ENCODE measurements around the gene SPCS1. TPM values are rescaled to one million over a fixed set of nuclear protein-coding genes. Genes with fewer than 3 reads are reported as not detected.
"Not testable (repeated sequence)": the region's sequence is repeated elsewhere in the genome, so short reads cannot be mapped to it uniquely, and the experiment has no call there.

Gene SPCS1
- 192 and 194 TPM in 2 replicates for total RNA-seq (2014; rRNA removed; shearing (Covaris generic))

DNA sequence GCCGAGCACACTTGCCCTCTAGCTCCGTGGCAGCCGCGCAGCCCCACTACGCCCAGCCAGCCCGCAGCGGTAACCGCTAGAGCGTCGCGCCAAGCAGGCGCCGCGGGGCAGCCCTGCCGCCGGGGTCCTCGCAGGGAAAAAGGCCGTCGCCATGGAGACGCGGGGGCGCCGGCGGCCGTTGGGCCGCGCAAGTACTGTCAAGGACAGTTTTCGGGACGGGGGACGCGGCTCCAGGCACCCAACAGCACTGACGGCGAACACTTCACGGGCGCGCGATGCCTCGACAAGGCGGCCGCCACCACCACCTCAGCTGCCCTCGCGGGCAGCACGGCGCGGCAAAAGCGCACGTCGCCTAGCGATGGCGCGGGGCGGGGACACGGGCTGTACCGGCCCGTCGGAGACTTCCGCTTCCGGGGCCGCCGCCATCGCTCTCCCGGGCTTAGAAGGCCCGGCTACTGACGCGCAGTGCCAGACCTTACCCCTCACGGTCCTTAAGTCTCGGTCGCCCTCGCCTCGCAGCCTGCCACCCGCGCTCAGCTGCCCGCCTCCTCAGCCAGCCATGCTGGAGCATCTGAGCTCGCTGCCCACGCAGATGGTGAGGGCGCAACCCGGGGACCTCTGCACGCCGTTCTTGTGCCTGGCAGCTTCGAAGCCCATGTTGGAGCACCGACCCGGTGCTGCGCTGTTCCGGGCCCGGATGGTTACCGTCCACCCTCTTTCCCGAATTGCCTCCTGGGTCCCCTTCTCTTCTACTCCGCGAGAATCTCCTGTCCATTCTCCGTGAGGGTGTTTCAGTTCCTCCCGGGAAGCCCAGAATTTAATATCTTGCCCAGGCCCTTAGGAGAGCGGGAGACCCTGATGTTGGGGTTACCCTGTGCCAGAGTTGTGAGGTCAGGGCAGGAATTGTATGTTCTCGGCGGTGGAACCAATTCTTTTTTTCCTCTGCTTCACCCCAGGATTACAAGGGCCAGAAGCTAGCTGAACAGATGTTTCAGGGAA lies at the start of gene SPCS1, which contains the start of gene GLT8D1:
TSS of gene SPCS1 (plus strand) at position 419 of the 999 bp plus-strand sequence. CDS start at position 560, 141 bp downstream.
TSS of gene GLT8D1 (minus strand) at position 104 of the 999 bp plus-strand sequence. CDS start 5,331 bp downstream, outside the sequence.
- peak; percentile 69 for DNase-seq (ENCODE audit: low spot score)

DNA sequence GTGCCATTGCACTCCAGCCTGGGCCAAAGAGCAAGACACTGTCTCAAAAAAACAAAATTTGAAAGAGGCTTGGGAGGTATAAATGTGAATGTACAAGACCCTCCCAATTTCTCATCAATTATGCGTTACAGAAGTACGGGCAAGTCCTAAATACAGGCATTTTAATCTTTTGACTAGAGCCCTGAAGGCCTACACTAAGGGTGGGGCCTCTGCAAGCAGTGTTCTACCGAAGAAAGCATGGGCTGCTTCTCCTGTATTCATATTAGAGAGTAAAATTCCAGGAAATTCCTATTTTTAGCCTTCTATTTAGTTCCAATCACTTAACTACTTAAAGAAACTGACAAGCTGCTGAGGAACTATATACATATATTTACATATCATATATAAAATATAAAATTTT lies 45.9 kb upstream of the SPCS1 start:
- DNase-seq (ENCODE audit: low spot score) = no peak

DNA sequence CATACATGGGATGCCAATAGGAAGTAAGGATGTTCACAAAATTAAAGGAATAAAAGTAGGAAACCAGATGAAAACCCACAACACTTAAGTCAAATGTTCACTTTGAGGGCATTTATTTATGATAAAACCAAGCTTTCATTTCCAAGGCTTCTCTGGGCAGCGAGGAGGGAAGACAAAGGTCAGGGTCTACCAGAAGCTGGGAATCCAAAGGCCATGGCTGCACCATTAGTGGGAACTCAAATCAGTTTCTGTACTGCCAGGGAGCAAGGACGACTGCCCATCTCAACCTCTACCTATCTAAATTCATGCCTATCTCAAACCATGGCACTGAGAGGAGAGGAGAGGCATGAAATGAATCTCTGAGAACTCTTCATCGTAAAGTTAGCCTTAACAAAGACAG lies 42.8 kb upstream of the SPCS1 start:
- DNase-seq (ENCODE audit: low spot score) = no peak

DNA sequence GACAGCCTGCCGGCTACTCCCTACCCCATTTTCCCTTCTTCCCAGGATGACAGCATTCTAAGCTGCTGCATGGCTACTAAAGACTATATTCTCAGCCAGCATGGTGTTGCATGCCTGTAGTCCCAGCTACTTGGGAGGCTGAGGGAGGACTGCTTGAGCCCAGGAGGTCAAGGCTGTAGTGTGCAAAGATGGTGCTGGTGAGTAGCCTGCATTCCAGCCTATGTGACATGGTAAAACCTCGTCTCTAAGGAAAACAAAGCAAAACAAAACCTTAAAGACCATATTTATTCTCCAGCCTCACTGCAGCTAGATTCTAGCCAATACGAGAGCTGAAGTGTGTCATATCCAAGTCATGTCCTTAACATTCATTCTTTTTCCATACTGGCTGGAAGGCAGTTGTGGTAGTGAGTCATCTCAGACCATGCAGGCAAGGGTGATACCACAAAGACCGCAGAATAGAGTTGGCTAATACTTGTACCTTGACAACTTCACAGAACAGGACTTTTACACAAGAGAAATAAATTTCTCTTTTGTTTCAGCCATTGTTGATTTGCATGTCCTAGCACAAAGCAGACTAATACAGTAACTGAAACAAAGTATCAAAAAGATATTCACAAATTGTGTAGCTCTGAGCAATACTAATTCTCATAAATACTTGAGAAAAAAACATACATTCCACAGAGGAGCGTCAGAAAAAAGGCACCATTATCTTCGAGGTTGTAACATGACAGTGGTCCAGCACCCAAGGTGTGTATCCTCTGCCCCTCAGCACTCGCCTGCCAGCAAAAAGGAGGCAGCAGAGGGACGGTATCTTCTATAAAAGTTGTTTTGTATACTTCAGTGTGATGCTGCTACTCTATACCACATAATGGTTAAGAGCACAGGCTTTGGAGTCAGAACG lies 35.0 kb upstream of the SPCS1 start:
- DNase-seq (ENCODE audit: low spot score) = peak; percentile 98

DNA sequence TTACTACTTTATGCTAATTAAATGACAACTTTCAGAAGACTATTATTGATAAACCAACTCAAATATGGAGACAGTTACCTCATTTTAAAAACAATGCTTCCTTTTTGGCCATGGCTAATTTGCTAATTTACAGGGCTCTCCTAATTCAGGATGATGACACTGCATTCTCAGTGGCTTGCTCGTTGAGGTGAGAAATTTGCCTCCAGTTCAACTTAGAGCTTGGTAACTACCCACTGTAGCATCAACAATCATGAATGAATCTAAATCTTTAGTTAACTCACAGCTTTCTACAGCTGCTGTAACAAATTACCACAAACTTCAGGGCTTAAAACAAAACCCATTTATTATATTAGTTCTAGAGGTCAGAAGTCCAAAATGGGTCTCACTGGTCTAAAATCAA lies 34.2 kb upstream of the SPCS1 start:
- DNase-seq (ENCODE audit: low spot score) = no peak

DNA sequence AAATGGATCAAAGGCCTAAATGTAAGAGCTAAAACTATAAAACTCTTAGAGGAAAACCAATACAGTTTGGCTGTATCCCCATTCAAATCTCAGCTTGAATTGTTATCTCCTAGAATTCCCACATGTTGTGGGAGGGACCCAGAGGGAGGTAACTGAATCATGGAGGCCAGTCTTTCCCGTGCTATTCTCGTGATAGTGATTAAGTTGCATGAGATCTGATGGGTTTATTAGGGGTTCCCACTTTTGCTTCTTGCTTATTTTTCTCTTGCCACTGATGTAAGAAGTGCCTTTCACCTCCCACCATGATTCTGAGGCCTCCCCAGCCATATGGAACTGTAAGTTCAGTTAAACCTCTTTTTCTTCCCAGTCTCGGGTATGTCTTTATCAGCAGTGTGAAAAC lies 29.7 kb upstream of the SPCS1 start:
- not testable (repeated sequence) for DNase-seq (ENCODE audit: low spot score)

DNA sequence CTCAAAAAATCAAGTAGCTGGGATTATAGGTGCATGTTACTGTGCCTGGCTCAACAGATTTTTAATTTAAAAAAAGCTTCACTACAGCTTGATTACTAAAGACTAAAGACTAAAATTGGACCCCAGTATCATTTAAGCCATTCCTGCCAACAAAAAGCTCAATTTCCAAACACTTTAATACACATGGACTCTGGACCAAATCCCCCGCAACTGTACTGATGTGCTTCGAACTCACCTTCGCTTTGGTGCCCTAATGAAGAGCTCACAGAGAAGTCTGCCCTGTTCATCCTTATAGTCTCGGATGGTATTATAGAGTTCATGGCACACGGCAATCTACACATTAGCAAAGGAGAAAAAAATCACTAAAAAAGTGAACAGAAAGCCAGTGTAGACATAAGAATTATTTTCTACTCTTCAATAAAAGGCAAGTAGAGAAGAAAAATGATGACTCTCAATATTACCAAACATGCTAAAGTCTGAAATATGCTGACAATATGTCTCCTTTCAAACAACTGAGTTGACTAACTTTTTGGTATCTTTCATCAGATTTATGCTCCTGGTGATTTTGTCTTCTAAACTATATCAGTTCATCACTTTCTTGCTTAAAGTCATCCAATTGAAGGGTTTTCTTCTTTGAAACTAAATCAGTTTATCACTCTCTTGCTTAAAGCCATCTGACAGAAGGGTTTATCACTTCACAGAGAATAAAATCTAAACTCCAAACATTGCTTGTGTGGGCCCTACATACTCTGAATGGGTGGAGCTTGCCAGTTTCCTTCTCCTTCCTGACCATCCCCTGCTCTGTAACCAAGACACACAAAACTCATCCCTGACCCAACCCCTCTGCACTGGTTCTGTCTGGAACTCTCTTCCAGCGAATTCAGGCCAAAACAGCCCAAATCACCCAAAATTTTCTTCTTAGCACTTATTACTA lies 27.4 kb upstream of the SPCS1 start:
- DNase-seq (ENCODE audit: low spot score) = no peak

DNA sequence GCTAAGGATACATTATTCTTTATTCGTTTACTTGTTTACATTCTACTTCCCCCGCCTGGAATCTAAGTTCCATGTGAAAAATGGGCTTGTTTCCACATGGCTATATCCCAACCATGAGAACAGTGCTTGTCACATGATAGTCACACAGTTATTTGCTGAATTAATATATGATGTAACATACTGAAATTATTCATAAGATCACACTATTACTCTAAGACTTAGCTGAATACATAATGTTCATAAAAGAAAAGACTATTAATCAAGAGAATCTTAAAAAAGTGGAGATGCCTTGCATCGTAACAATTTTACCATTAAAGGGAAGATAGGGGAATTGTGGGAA lies 26.7 kb upstream of the SPCS1 start:
- DNase-seq (ENCODE audit: low spot score) = no peak

DNA sequence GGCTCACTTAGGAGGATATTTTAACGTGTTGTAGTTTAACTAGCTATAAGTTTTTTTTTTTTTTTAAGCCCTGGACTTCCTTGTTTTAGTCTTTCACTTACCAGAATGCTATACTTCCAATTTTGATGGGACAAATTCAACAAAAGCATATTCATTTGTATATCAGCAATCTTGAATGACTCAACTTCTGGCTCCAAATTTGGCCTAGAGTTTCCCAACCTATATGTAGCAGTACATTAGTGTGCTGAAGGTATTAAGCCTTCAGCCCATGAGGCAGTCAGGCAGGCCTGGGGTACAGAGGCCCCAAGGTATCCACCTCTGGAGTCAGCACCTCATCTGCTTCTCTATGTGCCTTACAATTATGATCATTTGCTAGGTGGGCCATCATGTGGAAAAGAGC lies 26.1 kb upstream of the SPCS1 start:
- DNase-seq (ENCODE audit: low spot score) = no peak

DNA sequence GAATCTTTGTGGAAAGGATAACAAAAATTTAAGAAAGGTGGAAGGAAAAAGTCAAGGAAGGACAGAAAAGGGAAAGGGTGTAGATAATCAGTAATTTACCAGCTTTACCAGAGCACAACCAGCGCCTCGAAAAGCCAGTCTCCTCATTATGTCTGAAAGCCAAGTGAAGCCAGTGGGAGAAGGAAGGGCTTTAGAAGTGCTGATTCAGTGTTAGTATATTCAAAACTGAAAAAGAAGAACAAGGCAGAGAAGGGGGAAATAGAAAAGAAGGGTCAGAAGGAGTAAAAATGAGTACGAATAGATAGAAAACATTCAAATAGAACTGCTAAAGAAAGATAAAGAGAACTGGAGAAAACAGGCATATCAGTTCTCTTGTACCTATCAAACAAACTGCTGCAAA lies 24.3 kb upstream of the SPCS1 start:
- DNase-seq (ENCODE audit: low spot score) = no peak

DNA sequence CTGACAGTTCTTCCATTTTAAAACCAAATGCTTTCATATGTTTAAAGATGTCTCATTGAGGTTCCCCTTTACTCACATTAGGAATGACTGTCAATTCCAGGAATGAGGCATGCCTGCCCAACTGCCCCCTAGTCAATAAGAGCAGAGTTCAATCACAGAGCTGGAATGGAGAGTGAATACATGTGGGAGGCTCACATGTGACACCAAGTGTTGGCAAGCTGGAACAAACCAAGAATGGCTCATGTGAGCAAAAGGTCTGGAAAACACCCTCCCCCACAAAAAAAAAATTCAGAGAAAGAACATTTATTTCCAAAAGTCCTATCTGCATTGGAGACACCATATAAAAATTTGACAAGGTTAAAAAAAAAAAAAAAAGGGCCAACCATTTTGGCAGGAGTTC lies 23.9 kb upstream of the SPCS1 start:
- DNase-seq (ENCODE audit: low spot score) = no peak

DNA sequence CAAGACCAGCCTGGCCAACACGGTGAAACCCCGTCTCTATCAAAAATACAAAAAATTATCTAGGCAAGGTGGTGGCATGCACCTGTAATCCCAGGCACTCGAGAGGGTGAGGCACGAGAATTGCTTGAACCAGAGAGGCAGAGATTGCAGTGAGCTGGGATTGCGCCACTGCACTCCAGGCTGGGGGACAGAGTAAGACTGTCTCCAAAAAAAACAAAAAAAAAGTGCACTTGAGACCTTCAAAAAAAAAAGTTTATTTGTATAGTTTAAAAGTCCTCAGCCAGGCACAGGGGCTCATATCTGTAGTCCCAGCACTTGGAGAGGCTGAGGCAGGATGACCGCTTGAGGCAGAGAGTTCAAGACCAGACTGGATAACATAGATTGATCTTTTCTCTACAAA lies 22.3 kb upstream of the SPCS1 start:
- DNase-seq (ENCODE audit: low spot score) = no peak

DNA sequence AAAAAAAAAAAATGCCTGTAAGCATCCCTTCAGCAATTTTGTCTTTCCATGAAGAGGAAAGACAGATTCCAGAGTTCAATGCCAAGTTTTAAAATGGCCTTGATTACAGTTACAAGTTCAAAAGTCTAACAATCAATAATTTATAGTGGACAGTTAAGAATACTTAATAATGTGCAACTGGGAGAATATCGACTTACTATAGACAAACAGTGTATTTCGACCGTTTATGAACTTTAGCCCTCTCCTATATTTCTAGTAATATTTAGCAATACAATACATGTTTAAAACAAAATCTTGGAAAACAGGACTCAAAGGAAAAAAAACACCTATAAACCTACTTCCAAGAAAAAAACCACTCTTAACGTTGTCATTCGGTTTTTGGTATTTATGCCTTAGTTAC lies 21.7 kb upstream of the SPCS1 start:
- no peak for DNase-seq (ENCODE audit: low spot score)

DNA sequence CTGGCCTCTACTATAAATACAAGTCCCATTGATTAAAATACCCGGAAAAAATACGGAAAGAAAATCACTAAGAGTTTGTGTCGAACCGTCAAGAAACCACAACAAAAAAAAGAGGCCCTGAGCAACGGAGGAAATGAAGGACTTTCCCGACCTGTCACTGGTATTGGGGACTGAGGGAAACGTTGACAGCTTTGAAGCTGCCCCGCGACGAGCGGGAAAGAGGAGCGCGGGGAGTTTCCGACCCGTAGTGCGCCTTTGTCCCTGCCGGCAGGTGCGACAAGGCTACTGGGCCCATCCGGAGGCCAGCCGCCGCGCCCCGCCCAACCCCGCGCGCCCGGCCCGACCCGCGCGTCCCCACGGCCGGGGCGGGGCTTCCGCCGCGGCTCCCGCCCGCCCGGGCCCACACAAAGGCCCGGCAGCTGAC lies 20.6 kb upstream of the SPCS1 start:
- DNase-seq (ENCODE audit: low spot score) = peak; percentile 67

DNA sequence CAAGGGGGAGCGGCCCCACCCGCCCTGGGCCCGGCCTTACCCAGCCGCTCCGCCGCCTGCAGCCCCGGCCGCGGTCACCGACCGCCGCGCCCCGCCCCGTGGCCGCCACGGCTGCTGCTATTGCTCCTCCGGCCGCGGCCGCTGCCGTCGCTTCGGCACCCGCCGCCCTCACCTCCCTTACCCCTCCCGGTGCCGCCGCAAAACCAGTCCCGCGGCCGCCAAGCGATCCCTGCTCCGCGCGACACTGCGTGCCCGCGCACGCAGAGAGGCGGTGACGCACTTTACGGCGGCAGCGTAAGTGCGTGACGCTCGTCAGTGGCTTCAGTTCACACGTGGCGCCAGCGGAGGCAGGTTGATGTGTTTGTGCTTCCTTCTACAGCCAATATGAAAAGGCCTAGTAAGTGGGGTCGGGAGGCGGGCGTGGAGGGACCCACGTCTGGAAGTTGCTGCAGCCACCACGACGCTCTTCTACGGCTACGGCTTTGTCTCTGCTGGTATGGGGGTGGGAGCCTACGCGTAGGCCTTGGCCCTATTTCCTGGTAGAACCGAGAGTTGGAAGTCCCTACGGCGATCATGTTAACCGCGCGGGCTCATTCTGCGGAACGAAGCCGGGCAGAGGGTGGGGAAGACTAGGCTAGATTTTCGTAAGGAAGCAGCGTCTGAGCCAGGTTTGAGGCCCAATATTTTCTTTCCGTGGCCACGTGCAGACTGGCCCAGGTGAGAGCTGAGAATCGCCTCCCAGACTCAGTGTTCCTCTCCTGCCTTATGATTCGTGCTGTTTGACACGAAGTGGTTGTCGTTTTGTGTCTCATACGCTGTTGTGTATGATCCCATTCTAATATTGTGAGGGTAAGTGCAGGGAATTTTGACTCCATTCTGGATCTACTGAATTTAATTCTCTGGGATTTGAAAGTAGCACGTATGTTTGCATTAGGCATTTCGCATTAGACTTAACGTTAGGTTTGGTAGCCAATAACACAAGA lies 19.9 kb upstream of the SPCS1 start, which contains the start of the genes GNL3 and PBRM1:
TSS of gene GNL3 (plus strand) at position 324 of the 983 bp plus-strand sequence. CDS start at position 385, 61 bp downstream.
TSS of gene PBRM1 (minus strand) at position 205 of the 983 bp plus-strand sequence.
- peak; percentile 82 for DNase-seq (ENCODE audit: low spot score)

DNA sequence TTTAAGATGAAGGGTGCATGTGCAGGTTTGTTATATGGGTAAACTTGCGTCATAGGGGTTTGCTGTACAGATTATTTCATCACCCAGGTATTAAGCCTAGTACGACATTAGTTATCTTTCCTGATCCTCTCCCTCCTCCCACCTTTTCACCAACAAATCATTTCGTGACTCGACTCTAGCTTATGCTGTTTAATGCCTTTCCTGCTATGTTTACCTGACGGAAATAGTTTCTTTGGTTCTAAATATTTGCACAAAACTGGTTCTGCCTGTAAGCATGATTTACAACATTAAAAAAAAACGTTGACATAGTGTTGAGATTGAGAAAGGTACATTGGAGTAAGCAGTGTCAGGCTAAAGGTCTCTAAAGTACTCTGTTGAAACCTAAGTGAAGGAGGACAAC lies 17.6 kb upstream of the SPCS1 start:
- DNase-seq (ENCODE audit: low spot score) = no peak

DNA sequence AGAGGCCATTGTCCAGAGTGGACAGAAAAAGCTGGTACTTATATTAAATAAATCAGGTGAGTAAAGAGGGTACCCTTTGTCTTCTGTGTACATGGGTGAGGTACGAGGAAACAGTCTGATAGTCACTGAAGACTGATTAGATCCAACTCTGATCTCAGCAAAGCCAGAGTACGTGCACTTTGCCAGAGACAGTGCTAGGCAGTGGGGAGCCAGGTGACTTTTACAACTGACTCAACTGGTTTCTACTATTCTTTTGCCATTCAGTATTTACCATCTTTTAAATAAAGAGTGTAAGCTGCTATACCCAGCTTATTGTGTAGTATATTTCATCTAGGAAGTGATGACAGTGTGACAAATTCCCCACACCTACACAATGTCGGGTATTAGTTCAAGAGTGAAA lies 16.8 kb upstream of the SPCS1 start:
- DNase-seq (ENCODE audit: low spot score) = no peak

DNA sequence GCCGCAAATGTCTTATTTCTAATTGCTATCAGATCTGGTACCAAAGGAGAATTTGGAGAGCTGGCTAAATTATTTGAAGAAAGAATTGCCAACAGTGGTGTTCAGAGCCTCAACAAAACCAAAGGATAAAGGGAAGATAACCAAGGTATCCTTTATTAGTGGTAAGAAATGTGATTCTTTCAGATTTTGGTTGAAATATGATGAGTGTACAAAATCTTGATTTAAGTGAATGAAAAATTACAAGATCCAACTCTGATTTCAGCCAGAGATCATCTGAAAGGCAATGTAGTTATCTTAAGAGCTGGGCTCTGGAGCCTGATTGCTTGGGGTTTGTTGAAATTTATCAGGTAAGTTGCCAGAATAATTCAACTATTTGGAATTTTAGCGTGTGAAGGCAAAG lies 15.3 kb upstream of the SPCS1 start:
- no peak for DNase-seq (ENCODE audit: low spot score)

DNA sequence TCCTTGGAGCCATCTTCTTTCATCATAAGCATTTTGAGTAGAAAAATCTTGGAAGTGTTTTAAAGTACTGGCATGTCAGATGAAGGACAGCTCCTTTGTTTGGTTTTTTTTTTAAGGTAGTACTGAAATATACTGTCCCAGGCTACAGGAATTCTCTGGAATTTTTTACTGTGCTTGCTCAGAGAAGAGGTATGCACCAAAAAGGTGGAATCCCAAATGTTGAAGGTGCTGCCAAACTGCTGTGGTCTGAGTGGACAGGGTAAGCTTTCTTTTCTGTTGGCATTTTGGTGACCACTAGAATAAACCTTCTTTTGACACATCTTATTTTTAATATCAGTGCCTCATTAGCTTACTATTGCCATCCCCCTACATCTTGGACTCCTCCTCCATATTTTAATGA lies 12.8 kb upstream of the SPCS1 start:
- no peak for DNase-seq (ENCODE audit: low spot score)
